Keratinocyte (primary cell): ENCODE results near the gene BTRC.

Source experiments
- CTCF ChIP-seq, 3 experiments: IDR thresholded peaks in 1 of 3; conservative IDR thresholded peaks in 1 of 3; optimal IDR thresholded peaks in 1 of 3; 2 replicates in 2 of 3; 3 replicates in 1 of 3; pipeline versions ENCODE3 to v1.5.1; 2011; ENCODE audit warnings: low read length in 3 of 3, mild to moderate bottlenecking in 3 of 3, moderate library complexity in 2 of 3, control low read depth in 1 of 3, inconsistent platforms in 1 of 3; ENCODE audit not compliant: insufficient read depth in 2 of 3; ENCODE audit errors: extremely low read depth in 1 of 3
- EZH2 ChIP-seq: IDR thresholded peaks from one replicate; pipeline ENCODE4 v1.6.1; 2012; ENCODE audit warnings: inconsistent platforms, mild to moderate bottlenecking, low read length, moderate library complexity

DNA sequence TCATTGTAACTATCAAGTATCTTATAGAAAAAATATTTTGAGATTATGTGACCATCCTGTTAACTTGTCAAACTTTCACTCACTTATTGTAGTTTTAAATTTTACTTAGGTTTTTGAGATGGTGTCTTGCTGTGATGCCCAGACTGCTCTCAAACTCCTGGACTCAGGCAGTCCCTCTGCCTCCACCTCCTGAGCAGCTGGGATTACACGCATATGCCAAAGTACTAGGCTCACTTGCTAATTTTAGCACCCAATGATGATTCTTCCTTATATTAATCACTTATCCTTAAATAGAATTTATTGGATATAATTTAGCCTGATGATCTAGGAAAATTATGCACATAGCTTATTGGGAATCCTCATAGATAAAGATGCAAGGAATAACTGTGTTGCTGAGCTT is 104.9 kb downstream of the BTRC start:
- TF ChIP-seq CTCF (optimal IDR thresholded peaks at IDR 0.05 in 1 of 3, IDR thresholded peaks at IDR 0.05 in 1 of 3, conservative IDR thresholded peaks at IDR 0.05 in 1 of 3; ENCODE audit: extremely low read depth in 1 of 3, insufficient read depth in 2 of 3, low read length in 3 of 3) (no peak), EZH2 (no peak)
